ENCODE measurements around the gene SLC25A20. TPM values are rescaled to one million over a fixed set of nuclear protein-coding genes. Genes with fewer than 3 reads are reported as not detected.

SLC25A20 gene
- total RNA-seq, result 8.9 and 12.7 TPM in 2 replicates

GRCh38 chr3:48898383-48899234, at the start of gene SLC25A20:
Gene SLC25A20 (minus strand): TSS chr3:48898882. CDS start chr3:48898794, 88 bp downstream.

GRCh38 chr3:48918388-48919214, 19.9 kb upstream of the SLC25A20 start, which contains the start of gene ARIH2:
Gene ARIH2 (plus strand): TSS chr3:48918842. CDS start chr3:48927559, 8,717 bp downstream.

GRCh38 chr3:48847504-48848423, 50.9 kb downstream of the SLC25A20 start, which contains the start of gene PRKAR2A:
Gene PRKAR2A (minus strand): TSS chr3:48847874. CDS start chr3:48847596, 278 bp downstream.

Other genes with a start within 250 kb of the SLC25A20 start
- 2.8 and 5.0 TPM in 2 replicates for gene CELSR3, start 236.0 kb downstream of the SLC25A20 start, total RNA-seq
- 29.9 and 38.8 TPM in 2 replicates for gene NCKIPSD, start 213.0 kb downstream of the SLC25A20 start, total RNA-seq
- gene IP6K2, start 181.7 kb downstream of the SLC25A20 start, total RNA-seq, result 44.0 and 69.0 TPM in 2 replicates
- gene PRKAR2A, start 51.0 kb downstream of the SLC25A20 start, total RNA-seq, result 22.0 and 30.3 TPM in 2 replicates
- gene ARIH2, start 20.0 kb upstream of the SLC25A20 start, total RNA-seq, result 52.2 and 85.2 TPM in 2 replicates
- 16.5 and 45.8 TPM in 2 replicates for gene P4HTM, start 91.4 kb upstream of the SLC25A20 start, total RNA-seq
- 59.0 and 86.9 TPM in 2 replicates for gene WDR6, start 108.5 kb upstream of the SLC25A20 start, total RNA-seq
- 34.3 and 64.6 TPM in 2 replicates for gene DALRD3, start 119.7 kb upstream of the SLC25A20 start, total RNA-seq
- gene NDUFAF3, start 123.2 kb upstream of the SLC25A20 start, total RNA-seq, result 111 and 275 TPM in 2 replicates
- gene IMPDH2, start 130.5 kb upstream of the SLC25A20 start, total RNA-seq, result 248 and 350 TPM in 2 replicates
- 63.8 and 100 TPM in 2 replicates for gene QRICH1, start 195.2 kb upstream of the SLC25A20 start, total RNA-seq
- gene QARS1, start 205.9 kb upstream of the SLC25A20 start, total RNA-seq, result 316 and 341 TPM in 2 replicates
- gene USP19, start 221.9 kb upstream of the SLC25A20 start, total RNA-seq, result 41.4 and 81.1 TPM in 2 replicates
- gene LAMB2, start 234.2 kb upstream of the SLC25A20 start, total RNA-seq, result 246 and 364 TPM in 2 replicates